Measurements from ENCODE around the gene TMF1.
A peak's percentile ranks its signal among the peaks of the same experiment; 100 is the strongest.

Gene TMF1

DNA sequence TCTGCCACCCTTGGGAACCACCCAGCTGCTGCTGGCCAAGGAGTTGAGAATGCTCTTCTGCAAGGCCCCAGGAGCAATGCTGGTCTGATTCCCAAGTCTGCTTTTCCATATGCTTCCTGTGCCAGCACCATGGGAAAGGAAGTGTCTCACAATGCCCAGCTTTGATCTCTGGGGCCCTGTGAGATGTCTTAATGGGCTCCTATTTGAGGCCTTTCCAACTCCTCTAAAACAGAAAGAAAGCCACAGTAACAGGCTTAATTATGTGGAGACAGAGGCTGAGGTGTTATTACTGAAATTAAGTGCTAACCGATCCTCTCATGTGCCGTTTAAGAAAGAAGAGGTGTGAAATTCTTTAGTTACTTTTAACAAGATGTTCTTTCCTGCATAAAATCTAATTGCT lies 43.2 kb downstream of the TMF1 start:
- peak in 1 of 2 donors; percentile 59 for DNase-seq (ENCODE audit: low read depth in 2 of 2)
- H3K4me3 ChIP-seq (replicated peaks in 1 of 2; ENCODE audit: low read depth in 2 of 2, low read length in 2 of 2): no peak overlapping the region
- TF ChIP-seq, protein P1, sequence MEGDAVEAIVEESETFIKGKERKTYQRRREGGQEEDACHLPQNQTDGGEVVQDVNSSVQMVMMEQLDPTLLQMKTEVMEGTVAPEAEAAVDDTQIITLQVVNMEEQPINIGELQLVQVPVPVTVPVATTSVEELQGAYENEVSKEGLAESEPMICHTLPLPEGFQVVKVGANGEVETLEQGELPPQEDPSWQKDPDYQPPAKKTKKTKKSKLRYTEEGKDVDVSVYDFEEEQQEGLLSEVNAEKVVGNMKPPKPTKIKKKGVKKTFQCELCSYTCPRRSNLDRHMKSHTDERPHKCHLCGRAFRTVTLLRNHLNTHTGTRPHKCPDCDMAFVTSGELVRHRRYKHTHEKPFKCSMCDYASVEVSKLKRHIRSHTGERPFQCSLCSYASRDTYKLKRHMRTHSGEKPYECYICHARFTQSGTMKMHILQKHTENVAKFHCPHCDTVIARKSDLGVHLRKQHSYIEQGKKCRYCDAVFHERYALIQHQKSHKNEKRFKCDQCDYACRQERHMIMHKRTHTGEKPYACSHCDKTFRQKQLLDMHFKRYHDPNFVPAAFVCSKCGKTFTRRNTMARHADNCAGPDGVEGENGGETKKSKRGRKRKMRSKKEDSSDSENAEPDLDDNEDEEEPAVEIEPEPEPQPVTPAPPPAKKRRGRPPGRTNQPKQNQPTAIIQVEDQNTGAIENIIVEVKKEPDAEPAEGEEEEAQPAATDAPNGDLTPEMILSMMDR (IDR thresholded peaks at IDR 0.05; ENCODE audit: low read depth, low read length): no peak

DNA sequence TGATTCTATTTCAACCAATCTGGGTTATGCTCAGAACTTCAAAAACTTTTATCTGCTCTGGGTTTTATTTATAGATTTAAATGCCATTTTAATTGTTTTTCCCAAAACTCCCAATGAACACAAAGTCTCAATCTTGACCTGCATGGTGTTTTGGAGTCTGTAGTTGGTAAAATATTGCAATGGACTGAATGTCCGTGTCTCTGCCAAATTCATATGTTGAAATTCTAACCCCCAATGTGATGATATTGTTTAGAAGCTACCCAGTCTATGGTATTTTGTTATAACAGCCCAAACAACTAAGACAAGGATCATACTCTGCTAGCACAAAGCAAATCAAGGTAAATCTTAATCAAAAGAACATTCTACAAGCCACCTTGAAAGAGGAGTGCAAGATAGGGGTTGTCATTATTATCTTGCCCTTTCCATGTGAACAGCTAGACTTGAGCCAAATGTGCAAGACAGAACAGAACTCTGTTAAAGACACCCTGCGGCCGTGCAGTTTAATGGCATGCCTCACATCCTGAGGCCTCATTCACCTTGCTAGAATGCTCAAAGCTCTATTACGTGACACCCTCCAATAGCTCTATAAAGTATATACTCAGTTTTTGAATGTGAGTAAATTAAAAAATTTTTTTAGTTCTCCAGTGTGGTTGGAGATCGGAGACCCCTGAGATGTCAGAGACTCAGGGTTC lies 46.2 kb downstream of the TMF1 start:
- TF ChIP-seq, protein P1 (IDR thresholded peaks at IDR 0.05; ENCODE audit: low read depth, low read length): no peak
- H3K4me3 ChIP-seq (replicated peaks in 1 of 2; ENCODE audit: low read depth in 2 of 2, low read length in 2 of 2): no peak overlapping the region
- no peak for DNase-seq (ENCODE audit: low read depth in 2 of 2)

- TF ChIP-seq, protein P1 (IDR thresholded peaks at IDR 0.05; ENCODE audit: low read depth, low read length): no peak
- DNase-seq (ENCODE audit: low read depth in 2 of 2): peak; percentile 11 to 33
- no peak overlapping the region for H3K4me3 ChIP-seq (replicated peaks in 1 of 2; ENCODE audit: low read depth in 2 of 2, low read length in 2 of 2)
These were observed 46.9 kb downstream of the TMF1 start for GRCh38 chr3:69005071-69005790.

GRCh38 chr3:69004138-69004537 lies 48.0 kb downstream of the TMF1 start:
- TF ChIP-seq, protein P1 (IDR thresholded peaks at IDR 0.05; ENCODE audit: low read depth, low read length): no peak
- DNase-seq (ENCODE audit: low read depth in 2 of 2): no peak
- no peak overlapping the region for H3K4me3 ChIP-seq (replicated peaks in 1 of 2; ENCODE audit: low read depth in 2 of 2, low read length in 2 of 2)

DNA sequence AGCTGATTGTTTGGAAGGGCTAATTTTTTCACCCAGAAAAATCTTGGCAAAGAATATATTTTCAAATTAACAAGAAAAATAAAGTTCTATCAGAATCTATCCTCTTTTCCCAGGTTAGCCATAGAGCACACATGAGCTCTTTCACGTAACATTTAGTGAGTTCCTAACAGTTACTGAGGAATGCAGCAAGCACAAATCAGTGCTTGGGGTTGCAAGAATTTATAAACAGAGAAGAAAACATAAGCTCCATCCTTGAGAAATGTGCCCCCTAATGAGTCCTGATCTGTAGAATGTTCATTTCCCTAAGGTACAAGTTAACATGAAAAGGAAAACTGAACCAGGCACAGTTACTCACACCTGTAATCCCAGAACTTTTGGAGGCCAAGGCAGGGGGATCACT lies 52.5 kb downstream of the TMF1 start:
- no peak overlapping the region for H3K4me3 ChIP-seq (replicated peaks in 1 of 2; ENCODE audit: low read depth in 2 of 2, low read length in 2 of 2)
- TF ChIP-seq, protein P1 (IDR thresholded peaks at IDR 0.05; ENCODE audit: low read depth, low read length): no peak
- DNase-seq (ENCODE audit: low read depth in 2 of 2): no peak

DNA sequence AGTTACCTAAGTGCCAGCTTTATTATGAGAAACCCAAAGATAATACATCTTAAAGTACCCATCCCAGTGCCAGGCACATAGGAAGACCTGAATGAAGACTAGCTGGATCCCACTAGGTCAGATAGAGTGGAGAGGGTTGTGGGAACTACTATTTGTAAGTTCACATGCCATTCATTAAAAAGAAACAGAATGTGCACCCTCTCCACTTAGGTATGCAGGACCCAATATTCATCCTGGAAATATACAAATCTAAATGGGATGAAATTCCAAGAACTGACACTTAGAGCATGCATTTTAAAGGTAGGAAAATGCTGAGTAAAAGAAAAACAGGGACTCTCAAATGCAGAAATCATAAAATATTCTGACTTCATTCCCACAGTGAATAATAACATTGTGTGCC lies 53.0 kb downstream of the TMF1 start:
- no peak for DNase-seq (ENCODE audit: low read depth in 2 of 2)
- H3K4me3 ChIP-seq (replicated peaks in 1 of 2; ENCODE audit: low read depth in 2 of 2, low read length in 2 of 2): no peak overlapping the region
- TF ChIP-seq, protein P1 (IDR thresholded peaks at IDR 0.05; ENCODE audit: low read depth, low read length): no peak

Measured in cardiac fibroblast (primary cell).